ENCODE data around the gene ATPAF2. TPM values are rescaled to one million over a fixed set of nuclear protein-coding genes. Genes with fewer than 3 reads are reported as not detected.

Gene ATPAF2
- total and polyA plus RNA-seq, 7 donors = 16.5 to 39.7 (median 26.7) TPM

DNA sequence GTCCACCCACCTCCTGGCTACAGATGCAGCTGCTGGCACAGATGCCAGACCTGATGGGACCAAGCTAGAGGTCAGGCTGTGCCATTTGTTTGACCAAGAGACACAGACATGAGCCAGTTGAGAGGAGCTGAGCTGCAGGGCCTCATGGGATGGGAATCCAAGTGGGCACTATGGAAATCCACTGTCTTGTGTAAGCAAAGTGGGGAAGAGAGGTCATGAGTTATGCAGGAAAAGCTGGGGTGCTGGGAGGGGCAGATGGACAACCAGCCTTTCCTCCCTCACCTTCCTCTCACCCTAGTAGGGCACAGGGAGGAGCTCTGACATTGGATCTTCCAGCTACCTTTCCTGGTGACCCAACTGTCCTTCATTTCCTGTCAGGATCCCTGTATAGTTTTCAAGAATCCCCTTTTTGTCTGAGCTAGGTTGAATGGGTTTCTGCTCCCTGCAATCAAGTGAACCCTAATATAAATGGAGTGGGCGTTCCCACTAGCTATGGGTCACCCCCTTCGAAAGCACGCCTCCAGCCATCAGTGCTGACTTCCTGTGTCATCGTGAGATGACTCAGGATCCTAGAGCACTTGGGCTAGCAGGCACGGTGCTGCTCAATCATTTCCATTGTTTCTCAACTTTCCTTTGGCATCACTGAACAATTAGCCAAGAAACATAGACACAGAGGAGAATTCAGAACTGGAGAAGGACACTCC is 13.6 kb downstream of the ATPAF2 start:
- Histone ChIP-seq H3K27me3 (ENCODE audit: insufficient read depth in 3 of 3, low read length in 2 of 3) (no peaks in the 10 kb centered on the region), H3K27ac (no peak overlapping the region), H3K36me3 (ENCODE audit: insufficient read depth in 1 of 2, low read depth in 1 of 2) (peaks cover 2 to 20% of the 10 kb centered on the region in 2 donors), H3K4me1 (peaks cover 41% of the 10 kb centered on the region), H3K4me3 (no peak overlapping the region), H3K9me3 (no peaks in the 10 kb centered on the region)
- ATAC-seq = no peak
- intact Hi-C loops (cut with DNase I) = no loop called here
- 80 to 85% (median 83%) methylated on average over 5 of the region's 5 CpGs for WGBS, 3 donors
- TF ChIP-seq, protein P1, sequence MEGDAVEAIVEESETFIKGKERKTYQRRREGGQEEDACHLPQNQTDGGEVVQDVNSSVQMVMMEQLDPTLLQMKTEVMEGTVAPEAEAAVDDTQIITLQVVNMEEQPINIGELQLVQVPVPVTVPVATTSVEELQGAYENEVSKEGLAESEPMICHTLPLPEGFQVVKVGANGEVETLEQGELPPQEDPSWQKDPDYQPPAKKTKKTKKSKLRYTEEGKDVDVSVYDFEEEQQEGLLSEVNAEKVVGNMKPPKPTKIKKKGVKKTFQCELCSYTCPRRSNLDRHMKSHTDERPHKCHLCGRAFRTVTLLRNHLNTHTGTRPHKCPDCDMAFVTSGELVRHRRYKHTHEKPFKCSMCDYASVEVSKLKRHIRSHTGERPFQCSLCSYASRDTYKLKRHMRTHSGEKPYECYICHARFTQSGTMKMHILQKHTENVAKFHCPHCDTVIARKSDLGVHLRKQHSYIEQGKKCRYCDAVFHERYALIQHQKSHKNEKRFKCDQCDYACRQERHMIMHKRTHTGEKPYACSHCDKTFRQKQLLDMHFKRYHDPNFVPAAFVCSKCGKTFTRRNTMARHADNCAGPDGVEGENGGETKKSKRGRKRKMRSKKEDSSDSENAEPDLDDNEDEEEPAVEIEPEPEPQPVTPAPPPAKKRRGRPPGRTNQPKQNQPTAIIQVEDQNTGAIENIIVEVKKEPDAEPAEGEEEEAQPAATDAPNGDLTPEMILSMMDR (IDR thresholded peaks at IDR 0.05) = no peak
- no peak for DNase-seq

DNA sequence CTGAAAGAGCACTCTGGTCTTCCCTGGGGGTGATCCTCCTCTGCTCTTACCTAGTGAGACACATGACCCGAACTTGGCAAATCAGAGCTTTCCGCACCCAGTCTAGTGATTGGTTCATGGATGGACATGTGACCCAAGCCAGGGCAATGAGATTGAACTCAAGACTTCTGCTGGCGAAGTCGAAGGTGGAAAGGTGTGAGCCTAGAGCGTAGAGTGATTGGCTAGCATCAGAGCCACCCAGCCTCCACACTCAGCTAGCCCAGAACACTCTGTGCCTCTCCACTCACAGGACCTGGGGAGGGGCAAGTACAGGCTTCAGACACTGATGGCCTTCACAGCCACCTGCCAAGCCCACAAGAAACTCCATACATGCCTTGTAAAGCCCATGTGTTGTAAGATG is 17.6 kb downstream of the ATPAF2 start:
- no peaks in the 10 kb centered on the region for H3K9me3 ChIP-seq
- DNase-seq (peak; percentile 35 to 72), ATAC-seq (peak; percentile 73 to 93 (median 82))
- H3K36me3 ChIP-seq (ENCODE audit: insufficient read depth in 1 of 2, low read depth in 1 of 2) = peaks cover 2 to 36% of the 10 kb centered on the region in 2 donors
- H3K4me1 ChIP-seq = peaks cover 23% of the 10 kb centered on the region
- H3K4me3 ChIP-seq = no peak overlapping the region
- intact Hi-C loops (cut with DNase I) = no loop called here
- H3K27ac ChIP-seq = no peak overlapping the region
- no peaks in the 10 kb centered on the region for H3K27me3 ChIP-seq (ENCODE audit: insufficient read depth in 3 of 3, low read length in 2 of 3)
- TF ChIP-seq, protein P1 (IDR thresholded peaks at IDR 0.05) = no peak
- WGBS, 3 donors = 62 to 97% (median 93%) methylated on average over 5 of the region's 5 CpGs

DNA sequence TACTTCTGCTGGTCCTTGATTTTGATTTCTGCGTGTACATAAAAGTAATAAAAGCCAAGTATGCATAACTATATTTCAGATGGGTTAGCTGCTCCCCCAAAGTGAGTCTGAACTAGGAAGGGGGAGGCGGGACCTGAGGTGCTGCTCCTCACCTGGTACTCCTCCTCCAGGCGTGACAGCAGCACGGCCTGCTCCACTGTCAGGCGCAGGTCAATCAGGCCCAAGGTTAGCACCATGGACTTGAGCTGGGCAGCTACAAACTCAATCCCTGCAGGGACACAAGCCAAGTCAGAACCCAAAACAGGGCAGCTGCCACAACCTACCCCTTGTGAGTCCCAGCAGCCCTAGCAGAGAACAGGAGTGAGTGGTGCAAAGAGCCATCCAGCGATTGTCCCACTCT is 18.0 kb downstream of the ATPAF2 start:
- Histone ChIP-seq H3K27me3 (ENCODE audit: insufficient read depth in 3 of 3, low read length in 2 of 3) (no peaks in the 10 kb centered on the region), H3K4me1 (peaks cover 19% of the 10 kb centered on the region), H3K27ac (no peak overlapping the region), H3K36me3 (ENCODE audit: insufficient read depth in 1 of 2, low read depth in 1 of 2) (peaks cover 2 to 36% of the 10 kb centered on the region in 2 donors), H3K4me3 (no peak overlapping the region), H3K9me3 (no peaks in the 10 kb centered on the region)
- 97 to 98% (median 97%) methylated on average over 6 of the region's 6 CpGs for WGBS, 3 donors
- DNase-seq (no peak), ATAC-seq (no peak)
- TF ChIP-seq, protein P1 (IDR thresholded peaks at IDR 0.05) = no peak
- intact Hi-C loops (cut with DNase I) = no loop called here

DNA sequence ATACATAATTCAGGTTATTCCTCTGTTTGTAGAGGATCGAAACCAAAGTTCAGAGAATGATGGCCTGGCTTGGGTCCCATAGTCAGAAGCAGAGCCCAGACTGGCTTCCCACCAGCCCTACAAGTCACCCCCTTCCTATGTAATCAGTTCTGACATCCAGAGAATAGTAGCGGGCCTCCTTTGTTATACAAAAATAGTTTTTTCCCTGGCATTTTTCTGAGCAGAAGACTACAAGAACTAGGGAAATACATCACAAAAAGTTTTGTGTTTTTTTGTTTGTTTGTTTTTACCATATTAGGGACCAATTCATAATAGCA is 19.2 kb downstream of the ATPAF2 start:
- no peak for ATAC-seq
- Histone ChIP-seq H3K27ac (no peak overlapping the region), H3K36me3 (ENCODE audit: insufficient read depth in 1 of 2, low read depth in 1 of 2) (peaks cover 2 to 43% of the 10 kb centered on the region in 2 donors)

More for the DNA sequence above, 19.2 kb downstream of the ATPAF2 start:
- Histone ChIP-seq H3K4me3 (no peak overlapping the region), H3K9me3 (no peaks in the 10 kb centered on the region), H3K27me3 (ENCODE audit: insufficient read depth in 3 of 3, low read length in 2 of 3) (no peaks in the 10 kb centered on the region), H3K4me1 (peaks cover 14% of the 10 kb centered on the region)
- intact Hi-C loops (cut with DNase I) = no loop called here
- TF ChIP-seq, protein P1 (IDR thresholded peaks at IDR 0.05) = no peak
- 87 to 93% (median 90%) methylated on average over 2 of the region's 2 CpGs for WGBS, 3 donors
- no peak for DNase-seq

All from psoas muscle (tissue), 8 donors.